Activated CD4-positive, alpha-beta T cell treated with anti-CD3 and anti-CD28 coated beads for 36 hours (primary cell): ENCODE measurements around the gene S100A5. TPM values are rescaled to one million over a fixed set of nuclear protein-coding genes. Genes with fewer than 3 reads are reported as not detected.

Experiments
- ATAC-seq: fragments of 200-7000 bp; cut with Tn5 transposase; one replicate; pipeline ENCODE4 v1.10.0; 2021; ENCODE audit warnings: mild to moderate bottlenecking, moderate library complexity
- CTCF ChIA-PET: fragments of 350-600 bp; sonication (Branson Sonifier 250); formaldehyde crosslinking; loops from one replicate; lab custom pipeline; 2021; ENCODE audit warnings: antibody characterized with exemption; lab: Charles Lee
- POLR2A ChIA-PET: fragments of 350-600 bp; sonication (Branson Sonifier 250); formaldehyde crosslinking; loops from one replicate; lab custom pipeline; 2021; ENCODE audit warnings: antibody characterized with exemption, inconsistent platforms; lab: Charles Lee
- DNase-seq: peaks from one replicate; pipeline ENCODE4 v3.0.0-alpha.2; 2020
- H3K27ac Mint-ChIP-seq: one replicate; pipeline ENCODE4 v1.8.0; 2021; ENCODE audit warnings: mixed read lengths
- H3K27me3 Mint-ChIP-seq: one replicate; pipeline ENCODE4 v1.8.0; 2021; ENCODE audit warnings: mixed read lengths
- H3K36me3 Mint-ChIP-seq: one replicate; pipeline ENCODE4 v1.8.0; 2021; ENCODE audit warnings: low read depth, mixed read lengths
- H3K4me1 Mint-ChIP-seq: one replicate; pipeline ENCODE4 v1.8.0; 2021; ENCODE audit warnings: mixed read lengths
- H3K4me3 Mint-ChIP-seq: one replicate; pipeline ENCODE4 v1.8.0; 2021; ENCODE audit warnings: mild to moderate bottlenecking, moderate library complexity, mixed read lengths
- H3K9me3 Mint-ChIP-seq: one replicate; pipeline ENCODE4 v1.8.0; 2021; ENCODE audit warnings: low read depth, mixed read lengths
- intact Hi-C, 2 experiments: fragments of 100-400 bp; cut with DNase I in 1 of 2; cut with micrococcal nuclease in 1 of 2; formaldehyde crosslinking; loops; one replicate each; pipeline versions ENCODE4 v1.14.2 to v1.15.1; 2022 to 2024; cut with DNase I, micrococcal nuclease
- total RNA-seq, 2 experiments: library from RNA; stranded (reverse); gene quantifications; one replicate each; pipeline ENCODE4 v1.2.3, GENCODE V29; 2021

The S100A5 gene
- total RNA-seq, 2 experiments from 2014 or later = 2.4 to 3.4 TPM

GRCh38 chr1:153507926-153508583 lies 32.7 kb downstream of the S100A5 start:
- H3K4me1 Mint-ChIP-seq = peaks cover 10% of the 10 kb centered on the region
- H3K27me3 Mint-ChIP-seq = no peaks in the 10 kb centered on the region
- no peaks in the 10 kb centered on the region for H3K9me3 Mint-ChIP-seq
- CTCF ChIA-PET = interaction anchor here (0.7 to 5.3 kb wide), 8 partner anchors 9 to 156 kb away, joined by 3 to 57 read pairs (median 3); partner anchors contain the start of genes CHTOP and S100A14
- DNase-seq (no peak), ATAC-seq (no peak)
- no peaks in the 10 kb centered on the region for H3K36me3 Mint-ChIP-seq
- no peak overlapping the region for H3K4me3 Mint-ChIP-seq
- no peak overlapping the region for H3K27ac Mint-ChIP-seq
- POLR2A ChIA-PET = no interaction called here
- intact Hi-C loops = no loop called here

DNA sequence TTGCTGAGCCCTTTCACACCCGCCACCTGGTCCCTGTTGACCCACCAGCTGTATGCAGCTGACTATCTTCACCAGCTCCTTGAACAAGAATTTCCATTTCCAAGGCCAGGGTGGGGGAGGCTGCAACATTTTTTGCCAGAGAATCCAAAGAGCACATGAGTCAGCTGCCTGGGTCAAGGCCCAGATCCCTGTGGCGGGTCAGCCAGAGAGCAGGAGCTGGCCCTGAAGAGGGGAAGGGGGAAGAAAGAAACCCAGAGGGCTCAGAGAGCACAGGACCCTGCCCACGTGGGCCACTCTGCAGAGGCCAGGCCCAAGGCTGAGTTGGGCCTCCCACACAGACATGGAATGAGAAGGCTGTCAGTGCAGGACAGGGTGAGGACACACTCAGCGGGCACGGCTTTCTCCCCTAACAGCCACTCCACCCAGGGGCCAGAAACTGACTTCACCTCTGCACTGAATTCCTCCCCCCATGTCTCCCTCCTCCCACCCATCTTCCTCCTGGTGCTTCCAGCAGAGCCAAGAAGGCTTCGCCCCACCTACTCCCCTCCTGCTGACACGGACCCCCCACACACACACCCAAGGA lies 33.8 kb downstream of the S100A5 start:
- POLR2A ChIA-PET = no interaction called here
- DNase-seq (no peak), ATAC-seq (no peak)
- Mint-ChIP-seq H3K4me3 (no peak overlapping the region), H3K27me3 (no peaks in the 10 kb centered on the region), H3K27ac (no peak overlapping the region), H3K36me3 (no peaks in the 10 kb centered on the region), H3K4me1 (peaks cover 10% of the 10 kb centered on the region), H3K9me3 (no peaks in the 10 kb centered on the region)
- CTCF ChIA-PET = interaction anchor here (0.6 to 5.3 kb wide), 5 partner anchors 11 to 110 kb away, joined by 3 to 57 read pairs (median 5); partner anchors contain the start of gene S100A14
- intact Hi-C loops = no loop called here

GRCh38 chr1:153506386-153506785 lies 34.3 kb downstream of the S100A5 start:
- Mint-ChIP-seq H3K27me3 (no peaks in the 10 kb centered on the region), H3K9me3 (no peaks in the 10 kb centered on the region), H3K36me3 (no peaks in the 10 kb centered on the region), H3K4me3 (no peak overlapping the region), H3K27ac (no peak overlapping the region), H3K4me1 (peaks cover 9% of the 10 kb centered on the region)
- ChIA-PET POLR2A (no interaction called here), CTCF (interaction anchor here (0.7 to 1.8 kb wide), 2 partner anchors 12 kb away, joined by 5 read pairs; no protein-coding TSS in a partner anchor)
- DNase-seq = no peak
- intact Hi-C loops = no loop called here
- ATAC-seq = no peak

GRCh38 chr1:153505576-153505975 lies 35.2 kb downstream of the S100A5 start:
- CTCF ChIA-PET = no interaction called here
- ATAC-seq = no peak
- intact Hi-C loops = no loop called here

DNA sequence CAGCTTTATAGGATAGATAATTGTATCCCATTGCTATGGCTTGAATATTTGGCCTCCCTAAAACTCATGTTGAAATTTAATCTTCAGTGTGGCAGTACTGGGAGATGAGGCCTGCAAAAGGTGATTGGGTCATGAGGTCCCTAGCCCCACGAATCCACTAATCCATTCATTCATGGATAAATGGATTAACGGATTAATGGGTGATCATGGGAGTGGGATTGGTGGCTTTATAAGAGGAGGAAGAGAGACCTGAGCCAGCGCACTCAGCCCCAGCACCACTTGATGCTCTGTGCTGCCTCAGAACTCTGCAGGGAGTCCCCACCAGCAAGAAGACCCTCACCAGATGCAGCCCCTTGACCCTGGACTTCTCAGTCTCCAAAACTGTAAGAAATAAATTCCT lies 37.0 kb downstream of the S100A5 start:
- no peak for ATAC-seq
- H3K36me3 Mint-ChIP-seq = no peaks in the 10 kb centered on the region
- H3K4me3 Mint-ChIP-seq = no peak overlapping the region
- POLR2A ChIA-PET = no interaction called here
- no peaks in the 10 kb centered on the region for H3K9me3 Mint-ChIP-seq
- H3K4me1 Mint-ChIP-seq = no peaks in the 10 kb centered on the region
- CTCF ChIA-PET = interaction anchor here (0.8 to 1.2 kb wide), 2 partner anchors 9 to 38 kb away, joined by 4 to 5 read pairs; no protein-coding TSS in a partner anchor
- H3K27ac Mint-ChIP-seq = no peak overlapping the region
- DNase-seq = no peak
- peaks cover 8% of the 10 kb centered on the region for H3K27me3 Mint-ChIP-seq
- intact Hi-C loops = no loop called here

More at GRCh38 chr1:153505576-153505975, 35.2 kb downstream of the S100A5 start:
- Mint-ChIP-seq H3K27me3 (no peaks in the 10 kb centered on the region), H3K4me3 (no peak overlapping the region), H3K9me3 (no peaks in the 10 kb centered on the region), H3K36me3 (no peaks in the 10 kb centered on the region), H3K27ac (no peak overlapping the region), H3K4me1 (peaks cover under 1% of the 10 kb centered on the region)
- POLR2A ChIA-PET = no interaction called here
- no peak for DNase-seq

GRCh38 chr1:153498746-153499145 lies 42.0 kb downstream of the S100A5 start:
- Mint-ChIP-seq H3K36me3 (no peaks in the 10 kb centered on the region), H3K9me3 (no peaks in the 10 kb centered on the region), H3K4me3 (no peak overlapping the region), H3K27me3 (peaks cover 12% of the 10 kb centered on the region), H3K27ac (no peak overlapping the region), H3K4me1 (no peaks in the 10 kb centered on the region)
- no peak for DNase-seq
- ATAC-seq = no peak
- ChIA-PET POLR2A (interaction anchor here (0.7 kb wide), 1 partner anchor 13 kb away, joined by 3 read pairs; no protein-coding TSS in a partner anchor), CTCF (interaction anchor here (0.7 to 7.8 kb wide), 7 partner anchors 9 to 162 kb away, joined by 3 to 160 read pairs (median 4); partner anchors contain the start of genes PGLYRP4 and S100A9)
- intact Hi-C loops = no loop called here

DNA sequence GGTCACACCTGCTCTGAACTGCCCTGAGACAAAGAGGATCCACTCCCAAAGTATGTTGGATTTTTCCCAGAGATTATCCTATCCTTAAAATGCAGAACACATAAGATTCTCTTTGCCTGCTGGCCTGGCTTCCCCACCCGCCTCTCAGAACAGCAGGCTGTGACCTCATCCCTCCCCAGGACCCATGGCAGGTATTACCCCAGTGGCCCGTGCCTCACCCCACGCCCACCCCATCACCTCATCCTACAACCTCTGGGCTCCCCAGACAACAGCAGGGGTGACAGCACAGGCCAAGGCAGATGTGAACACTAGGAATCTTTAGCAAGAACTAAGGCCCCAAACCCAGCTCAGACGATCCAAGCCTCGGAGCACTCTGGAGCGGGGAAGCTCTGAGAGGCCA lies 45.2 kb downstream of the S100A5 start:
- H3K27ac Mint-ChIP-seq = no peak overlapping the region
- ChIA-PET POLR2A (no interaction called here), CTCF (interaction anchor here (0.6 to 7.8 kb wide), 24 partner anchors 8 to 1386 kb away, joined by 3 to 160 read pairs (median 4); partner anchors contain the start of genes PGLYRP4 and S100A9)
- DNase-seq (no peak), ATAC-seq (no peak)
- intact Hi-C loops = loop anchor here (1.0 kb wide), 2 partner anchors 30 to 143 kb away; no protein-coding TSS in a partner anchor
- no peaks in the 10 kb centered on the region for H3K36me3 Mint-ChIP-seq
- no peak overlapping the region for H3K4me3 Mint-ChIP-seq
- H3K4me1 Mint-ChIP-seq = no peaks in the 10 kb centered on the region
- no peaks in the 10 kb centered on the region for H3K9me3 Mint-ChIP-seq
- H3K27me3 Mint-ChIP-seq = peaks cover 14% of the 10 kb centered on the region

- DNase-seq (peak; percentile 90), ATAC-seq (peak; percentile 90)
- Mint-ChIP-seq H3K9me3 (no peaks in the 10 kb centered on the region), H3K27me3 (peaks cover 14% of the 10 kb centered on the region), H3K27ac (no peak overlapping the region), H3K4me3 (no peak overlapping the region), H3K4me1 (no peaks in the 10 kb centered on the region), H3K36me3 (no peaks in the 10 kb centered on the region)
- ChIA-PET POLR2A (no interaction called here), CTCF (interaction anchor here (0.6 to 7.8 kb wide), 31 partner anchors 9 to 1385 kb away, joined by 3 to 160 read pairs (median 4); partner anchors contain the start of genes PGLYRP4 and S100A9)
- intact Hi-C loops = loop anchor here (1.0 kb wide), 2 partner anchors 30 to 143 kb away; no protein-coding TSS in a partner anchor
Measured at GRCh38 chr1:153494976-153495535, 45.7 kb downstream of the S100A5 start.

DNA sequence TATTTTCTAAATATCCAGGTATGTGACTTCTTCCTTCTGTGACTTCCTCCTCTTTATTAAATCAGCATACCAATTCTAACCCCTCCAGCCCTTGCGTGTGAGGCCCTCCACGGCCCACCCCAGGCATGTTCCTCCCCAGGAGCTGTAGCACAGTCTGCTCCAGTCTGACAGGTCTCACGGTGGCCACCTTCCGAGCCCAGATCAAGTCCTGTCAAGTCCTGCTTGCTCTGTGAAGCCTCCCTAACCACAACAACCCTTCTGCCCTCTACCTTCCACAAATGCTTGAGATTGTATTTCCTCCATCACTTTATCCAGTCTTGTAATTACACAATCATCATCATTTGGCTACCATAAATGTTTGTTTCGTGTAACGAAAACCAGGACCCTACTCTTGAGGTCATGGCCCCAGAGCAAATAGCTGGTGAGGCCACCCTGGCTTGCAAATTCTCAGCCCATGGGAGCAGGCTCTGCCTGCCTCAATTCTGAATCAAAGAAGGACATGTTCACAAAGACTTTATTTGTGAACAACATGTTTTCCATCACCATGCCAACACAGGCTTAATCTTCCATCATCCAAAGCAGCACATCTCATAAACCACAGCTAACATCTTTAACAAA lies 47.3 kb downstream of the S100A5 start:
- ATAC-seq (no peak), DNase-seq (no peak)
- Mint-ChIP-seq H3K4me1 (no peaks in the 10 kb centered on the region), H3K9me3 (no peaks in the 10 kb centered on the region), H3K27me3 (peaks cover 6% of the 10 kb centered on the region), H3K4me3 (no peak overlapping the region), H3K27ac (no peak overlapping the region), H3K36me3 (no peaks in the 10 kb centered on the region)
- intact Hi-C loops = no loop called here
- ChIA-PET POLR2A (no interaction called here), CTCF (interaction anchor here (0.7 to 7.8 kb wide), 10 partner anchors 8 to 238 kb away, joined by 3 to 160 read pairs (median 4); partner anchors contain the start of genes PGLYRP4 and S100A9)

DNA sequence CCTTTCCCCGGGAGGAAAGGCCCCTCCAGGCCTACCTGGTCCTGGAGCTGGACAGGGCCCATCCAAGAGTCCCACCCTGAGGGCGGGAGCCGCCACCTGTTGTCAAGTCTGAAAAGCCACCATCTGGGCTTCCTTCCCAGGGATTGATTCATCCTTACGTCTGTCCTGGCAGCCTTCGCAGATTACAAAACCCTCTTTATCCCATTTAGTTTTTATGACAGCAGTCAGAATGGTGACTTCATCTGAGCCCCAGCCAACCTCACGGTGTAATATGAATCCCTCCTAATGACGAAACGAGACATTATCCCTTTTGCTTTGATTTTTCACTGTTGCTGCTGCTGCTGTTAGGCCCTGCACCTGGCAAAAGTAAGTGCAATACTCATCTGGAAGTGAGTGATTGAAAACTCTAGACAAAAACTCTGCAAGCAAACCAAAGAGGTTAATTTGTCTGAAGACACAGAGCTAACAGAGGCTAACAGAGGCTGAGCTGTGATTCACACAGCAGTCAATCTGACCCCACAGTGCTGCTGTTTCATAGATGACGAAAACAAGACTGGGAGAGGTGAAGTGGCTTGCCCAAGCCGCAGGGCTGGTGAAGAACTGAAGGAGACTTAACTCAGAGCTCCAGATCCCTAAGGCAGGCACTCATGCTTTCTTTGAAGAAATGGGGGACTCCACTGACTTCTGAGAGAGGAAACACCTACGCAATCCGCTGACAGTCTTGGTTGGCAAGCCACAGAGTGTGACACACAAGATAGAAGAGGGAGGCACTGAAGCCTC lies 50.3 kb downstream of the S100A5 start:
- no peaks in the 10 kb centered on the region for H3K9me3 Mint-ChIP-seq
- peaks cover 5% of the 10 kb centered on the region for H3K27me3 Mint-ChIP-seq
- no peaks in the 10 kb centered on the region for H3K4me1 Mint-ChIP-seq
- no peaks in the 10 kb centered on the region for H3K36me3 Mint-ChIP-seq
- DNase-seq = no peak
- no peak for ATAC-seq
- CTCF ChIA-PET = no interaction called here
- no peak overlapping the region for H3K4me3 Mint-ChIP-seq
- H3K27ac Mint-ChIP-seq = no peak overlapping the region
- POLR2A ChIA-PET = no interaction called here
- intact Hi-C loops = no loop called here
